HG03060 (cell line): ENCODE measurements around the gene POLG.

Experiments used
- ATAC-seq: cut with Tn5 transposase; IDR thresholded peaks from one replicate; pipeline ENCODE4 v1.9.1; 2021; ENCODE audit warnings: low read depth, moderate number of reproducible peaks; ENCODE audit not compliant: unreplicated experiment

The POLG gene

DNA sequence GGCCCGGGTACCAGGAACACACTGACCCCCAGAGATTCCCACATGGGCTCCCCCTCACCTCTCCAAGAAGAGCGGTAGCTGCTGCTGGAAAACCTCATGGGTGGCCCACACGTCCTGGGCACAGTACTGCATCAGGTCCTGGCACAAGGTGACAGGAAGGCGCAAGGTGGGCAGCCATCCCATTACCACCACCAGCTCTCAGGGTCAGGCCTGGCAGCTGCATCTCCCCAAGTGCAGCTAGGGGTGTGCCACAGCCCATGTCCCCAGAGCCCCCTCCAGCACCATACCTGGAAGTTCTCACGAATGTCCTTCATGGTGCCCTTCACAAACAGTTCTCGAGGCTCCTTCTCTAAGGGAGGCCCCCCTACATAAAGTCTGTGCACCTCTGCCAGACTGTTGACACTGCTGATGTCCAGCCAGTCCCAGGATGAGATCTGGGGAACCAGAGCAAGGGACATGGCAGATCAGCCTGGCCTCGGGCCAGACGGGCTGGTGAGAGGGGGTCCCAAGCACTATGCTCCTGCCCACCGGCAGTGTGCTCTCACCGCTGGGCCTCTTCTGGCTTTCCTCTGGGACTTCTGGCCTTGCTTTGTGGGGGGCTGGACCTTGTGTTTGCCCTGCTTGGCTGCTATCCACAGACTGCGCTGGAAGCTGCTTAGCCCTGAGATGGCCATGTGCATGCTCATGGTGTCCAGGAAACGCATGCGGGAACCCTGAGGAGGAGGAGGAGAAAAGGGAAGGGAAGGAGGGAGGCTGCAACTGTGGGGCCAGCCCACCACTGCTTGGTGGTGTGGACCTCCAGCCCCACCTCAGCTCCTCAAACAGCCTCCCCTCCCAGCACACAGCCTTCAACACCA lies 6.0 kb downstream of the POLG start:
- ATAC-seq, result no peak

- ATAC-seq, result no peak
Observed at GRCh38 chr15:89327113-89327512, 7.5 kb downstream of the POLG start.

DNA sequence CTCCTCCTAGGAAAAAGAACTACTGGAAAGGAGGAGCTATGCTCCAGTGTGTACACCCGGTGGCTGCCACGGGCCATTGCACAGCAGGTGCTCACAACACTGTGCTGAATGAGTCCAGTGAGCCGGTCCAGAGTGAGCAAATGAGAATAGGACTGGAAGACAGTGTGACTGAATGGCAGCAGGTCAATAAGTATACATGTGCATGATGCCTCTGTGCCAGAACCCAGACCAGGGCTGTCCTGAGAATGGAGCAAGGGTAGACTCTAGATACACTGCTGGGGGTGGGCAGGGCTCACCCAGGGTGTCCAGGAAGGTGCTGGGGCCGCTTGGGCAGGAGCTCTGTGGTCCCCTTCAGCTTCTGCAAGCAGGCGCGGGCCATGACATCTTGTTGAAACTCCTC lies 8.3 kb downstream of the POLG start:
- no peak for ATAC-seq

DNA sequence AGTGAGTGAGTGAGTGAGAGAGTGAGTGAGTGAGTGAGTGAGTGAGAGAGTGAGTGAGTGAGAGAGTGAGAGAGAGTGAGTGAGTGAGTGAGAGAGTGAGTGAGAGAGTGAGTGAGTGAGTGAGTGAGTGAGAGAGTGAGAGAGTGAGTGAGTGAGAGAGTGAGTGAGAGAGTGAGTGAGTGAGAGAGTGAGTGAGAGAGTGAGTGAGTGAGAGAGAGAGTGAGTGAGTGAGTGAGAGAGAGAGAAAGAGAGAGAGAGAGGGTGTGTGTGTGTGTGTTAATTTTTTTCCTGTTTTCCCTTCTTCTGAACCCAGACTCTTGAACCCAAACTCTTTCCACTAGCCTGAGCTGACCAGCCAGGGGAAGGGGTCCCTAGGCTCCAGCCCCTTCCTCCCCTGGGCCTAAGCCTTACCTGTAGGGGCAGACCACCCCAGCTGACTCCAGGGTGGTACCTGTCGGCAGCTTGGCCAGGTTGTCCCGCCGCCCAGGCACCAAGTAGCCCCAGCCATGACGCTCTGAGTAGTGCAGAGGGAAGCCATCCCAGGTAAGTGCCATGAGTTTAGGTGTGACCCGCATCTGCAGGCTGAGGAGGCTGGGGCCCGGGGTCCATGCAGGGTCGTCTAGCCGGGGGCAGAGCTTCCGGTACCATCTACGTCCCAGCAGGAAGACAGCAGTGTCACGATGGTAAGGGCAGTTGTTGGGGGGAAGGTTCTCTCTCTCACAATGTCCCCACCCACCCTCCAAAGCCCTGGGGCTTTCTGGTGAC lies 9.4 kb downstream of the POLG start:
- no peak for ATAC-seq

GRCh38 chr15:89323825-89324224 lies 10.8 kb downstream of the POLG start:
- ATAC-seq, result no peak

DNA sequence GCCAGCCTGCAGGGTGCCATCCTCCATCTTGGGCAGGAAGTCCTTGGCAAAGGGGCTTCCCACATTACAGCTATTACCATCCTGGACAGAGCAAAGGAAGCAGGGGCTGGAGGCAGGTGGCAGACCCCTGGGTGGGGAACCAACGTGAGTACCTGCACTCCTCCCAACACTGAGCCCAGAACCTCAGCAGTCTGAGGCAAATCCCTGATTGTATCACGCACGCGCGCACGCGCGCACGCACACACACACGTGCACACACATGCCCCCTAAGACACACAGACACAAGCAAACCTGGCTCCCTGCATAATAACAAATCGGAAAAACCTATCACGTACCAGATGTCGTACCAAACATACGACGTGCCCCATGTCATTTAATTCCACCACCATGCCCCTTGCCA lies 11.8 kb downstream of the POLG start:
- no peak for ATAC-seq

DNA sequence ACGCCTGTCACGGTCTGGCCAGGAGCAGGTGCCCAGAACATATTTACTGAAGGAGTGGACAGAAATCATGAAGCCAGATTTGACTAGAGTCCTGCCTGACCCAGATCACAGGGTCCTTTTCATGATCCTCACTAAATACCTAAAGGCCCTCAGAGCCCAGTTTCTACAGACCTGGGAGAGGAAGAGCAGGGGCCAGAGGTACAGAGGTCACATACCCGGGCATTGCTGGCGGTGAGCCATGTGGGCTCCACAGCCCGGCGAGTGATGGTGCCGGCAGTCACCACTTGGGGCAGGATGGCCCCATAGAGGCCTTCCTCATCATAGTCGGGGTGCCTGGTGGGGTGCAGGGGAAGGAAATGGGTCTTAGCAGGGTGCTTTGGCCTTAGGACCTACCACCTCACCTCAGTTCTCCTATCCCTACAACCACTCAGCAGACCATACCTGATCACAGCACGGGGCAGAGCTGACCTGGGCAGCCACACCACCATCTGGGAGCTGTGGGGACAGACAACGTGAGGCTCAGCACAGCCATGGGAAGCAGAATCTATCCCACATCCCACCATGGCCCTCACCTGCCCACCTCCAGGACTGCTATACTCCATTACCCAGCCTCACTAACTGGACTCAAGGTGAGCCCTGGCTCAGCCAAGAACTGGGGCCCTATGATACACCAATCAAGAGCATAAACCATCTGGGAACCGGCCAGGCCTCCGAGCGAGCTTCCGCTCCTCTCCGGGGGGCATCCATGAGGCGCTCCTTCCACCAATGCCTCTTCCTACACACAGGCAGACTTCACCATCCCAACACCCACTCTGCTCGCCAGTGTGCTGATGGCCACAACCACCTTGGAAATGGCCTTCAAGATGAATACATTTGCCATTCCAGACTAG lies 12.9 kb downstream of the POLG start:
- ATAC-seq, result no peak

GRCh38 chr15:89320200-89320599 lies 14.4 kb downstream of the POLG start:
- ATAC-seq, result no peak

DNA sequence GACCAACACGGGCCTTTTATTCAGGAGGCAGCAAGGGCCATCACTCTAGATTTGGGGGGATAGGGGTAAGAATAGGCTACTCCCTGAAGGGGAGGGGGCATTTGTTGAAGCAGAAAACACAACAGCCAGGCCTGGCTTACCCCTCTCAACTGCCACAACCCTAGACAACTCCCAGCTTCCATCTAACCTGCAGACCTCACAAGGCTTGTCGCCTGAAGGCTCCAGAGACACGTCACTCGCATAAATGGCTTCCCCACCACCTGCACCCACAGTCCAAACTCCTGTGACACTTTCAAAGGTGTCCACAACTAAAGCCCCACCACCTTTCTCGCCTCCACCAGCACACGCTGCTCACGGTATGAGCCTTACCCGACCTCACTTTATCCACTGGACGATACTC lies 14.9 kb downstream of the POLG start:
- ATAC-seq, result no peak

DNA sequence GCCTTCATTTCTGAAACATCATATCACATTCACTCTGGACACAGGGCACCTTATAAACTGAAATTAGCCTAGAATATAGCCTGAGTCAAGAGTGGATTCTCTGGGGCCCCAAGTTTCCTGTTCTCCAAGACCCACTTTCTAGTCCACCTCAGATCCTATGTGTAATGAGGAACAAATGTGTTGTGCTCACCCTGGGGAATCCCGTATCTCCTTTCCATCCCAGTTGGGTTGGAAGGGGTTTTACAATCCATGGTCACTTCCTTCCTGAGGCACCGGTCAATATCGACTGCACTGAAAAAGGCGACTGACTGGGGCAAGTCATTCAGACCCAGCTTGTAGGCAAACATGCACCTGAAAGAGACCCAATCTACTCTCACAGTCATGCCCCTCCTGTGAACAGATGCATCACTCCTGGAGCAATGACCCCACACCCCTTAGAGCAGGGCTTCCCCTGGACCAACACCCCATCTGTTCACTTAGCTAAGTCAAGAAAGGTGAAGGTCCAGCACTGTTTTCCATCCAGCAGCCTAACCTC lies 17.4 kb downstream of the POLG start:
- no peak for ATAC-seq

GRCh38 chr15:89316504-89316903 lies 18.1 kb downstream of the POLG start:
- ATAC-seq, result no peak

DNA sequence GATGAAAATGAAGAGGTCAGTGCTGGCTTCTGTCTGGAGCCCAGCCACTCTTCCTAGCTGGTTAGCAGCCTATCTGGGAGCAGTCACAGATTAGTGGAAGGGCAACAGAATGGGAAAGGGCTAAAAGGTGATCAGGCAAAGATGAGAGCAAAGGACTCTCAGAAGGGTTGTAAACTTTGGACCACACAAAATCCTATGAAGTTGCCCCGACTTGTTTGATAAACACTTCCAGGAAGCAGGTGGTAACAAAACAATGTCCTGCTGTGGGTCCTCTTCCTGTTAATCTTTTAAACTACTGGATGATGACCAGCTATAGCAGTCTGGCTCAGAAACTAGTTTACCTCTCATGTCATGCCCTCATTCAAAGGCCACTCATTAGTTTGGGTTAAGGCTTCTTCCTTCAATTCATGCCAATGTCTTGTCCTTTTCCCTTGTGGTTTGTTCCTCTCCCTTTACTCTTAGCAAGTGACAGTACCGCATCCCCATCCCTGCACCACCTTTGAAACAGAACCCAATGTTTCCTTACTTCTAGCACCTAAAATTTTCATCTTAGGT lies 19.2 kb downstream of the POLG start:
- no peak for ATAC-seq

DNA sequence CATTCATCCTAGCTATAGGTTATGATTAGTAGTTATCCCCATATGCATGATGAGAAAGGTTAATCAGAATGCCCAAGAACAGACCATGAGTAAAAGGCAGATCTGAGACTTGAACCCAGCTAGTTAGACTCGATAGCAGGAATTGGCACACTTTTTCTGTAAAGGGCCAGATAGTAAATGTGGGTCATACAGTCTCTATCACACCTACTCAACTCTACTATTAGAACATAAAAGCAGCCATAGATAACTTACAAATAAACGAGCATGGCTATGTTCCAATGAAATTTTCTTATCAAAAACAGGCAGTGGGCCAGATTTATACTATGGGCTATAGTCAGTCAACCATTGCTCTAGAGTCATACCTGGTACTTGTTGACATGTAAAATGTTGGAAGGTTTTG lies 24.6 kb downstream of the POLG start:
- ATAC-seq, result no peak

GRCh38 chr15:89308236-89308635 lies 26.4 kb downstream of the POLG start:
- ATAC-seq, result no peak

GRCh38 chr15:89307791-89308190 lies 26.8 kb downstream of the POLG start:
- no peak for ATAC-seq

DNA sequence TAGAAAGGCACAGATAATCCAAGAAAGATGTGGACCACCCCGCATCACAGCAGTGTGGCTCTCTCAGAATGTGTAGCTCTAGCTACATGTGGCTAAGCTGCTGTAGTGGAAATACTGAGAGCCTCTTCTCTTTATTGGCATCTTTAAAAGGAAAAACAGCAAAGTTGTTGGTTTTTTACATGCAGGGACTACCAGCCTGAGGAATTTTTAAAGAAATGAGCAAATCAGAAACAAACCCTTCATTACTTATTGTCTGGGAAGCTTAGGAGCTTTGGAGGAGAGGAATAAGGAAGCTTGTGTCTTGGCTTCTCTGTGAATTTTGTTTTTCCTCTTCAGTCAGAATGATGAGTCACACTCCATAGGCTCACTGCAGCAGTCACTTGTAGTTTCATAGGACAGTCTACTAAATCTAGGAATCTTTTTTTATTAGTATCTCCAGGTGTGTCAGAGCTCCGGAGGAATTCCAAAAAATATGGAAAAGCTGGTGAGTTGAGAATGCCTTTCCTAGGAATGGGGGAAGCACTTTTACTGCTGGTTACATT lies 27.5 kb downstream of the POLG start:
- no peak for ATAC-seq

DNA sequence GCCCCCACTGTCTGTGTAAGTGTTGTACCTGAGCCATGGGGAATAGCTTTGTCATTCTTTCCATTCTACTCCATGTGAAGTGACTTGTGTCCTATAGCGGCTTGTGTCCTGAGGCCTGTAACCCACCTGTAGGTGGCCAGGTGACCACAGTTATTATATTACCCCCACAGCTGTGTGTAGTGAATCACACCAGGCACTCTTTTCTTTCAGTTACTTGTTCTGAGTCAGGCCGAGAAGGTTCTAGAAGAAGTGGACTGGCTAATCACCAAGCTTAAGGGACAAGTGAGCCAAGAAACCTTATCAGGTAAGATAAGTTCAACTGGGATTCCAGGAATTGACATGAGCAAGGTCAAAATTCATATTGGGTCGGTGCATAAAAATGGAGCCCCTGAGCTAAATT lies 29.2 kb downstream of the POLG start:
- ATAC-seq, result no peak

DNA sequence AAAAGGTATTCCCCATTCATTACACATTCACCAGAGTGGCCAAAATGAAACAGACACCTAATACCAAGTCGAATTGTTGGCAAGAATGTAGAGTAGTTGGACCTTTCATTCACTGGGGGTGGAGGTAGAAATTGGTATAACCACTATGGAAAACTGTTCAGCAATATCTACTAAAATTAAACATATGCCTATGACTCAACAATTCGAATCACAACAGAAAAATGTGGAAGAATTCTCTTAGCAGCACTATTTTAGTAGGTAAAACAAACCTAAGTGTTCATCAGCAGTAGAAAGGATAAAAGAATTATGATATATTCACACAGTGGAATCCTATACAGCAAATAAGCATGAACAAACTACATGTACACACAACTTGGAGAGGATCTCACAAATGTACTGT lies 30.6 kb downstream of the POLG start:
- no peak for ATAC-seq

DNA sequence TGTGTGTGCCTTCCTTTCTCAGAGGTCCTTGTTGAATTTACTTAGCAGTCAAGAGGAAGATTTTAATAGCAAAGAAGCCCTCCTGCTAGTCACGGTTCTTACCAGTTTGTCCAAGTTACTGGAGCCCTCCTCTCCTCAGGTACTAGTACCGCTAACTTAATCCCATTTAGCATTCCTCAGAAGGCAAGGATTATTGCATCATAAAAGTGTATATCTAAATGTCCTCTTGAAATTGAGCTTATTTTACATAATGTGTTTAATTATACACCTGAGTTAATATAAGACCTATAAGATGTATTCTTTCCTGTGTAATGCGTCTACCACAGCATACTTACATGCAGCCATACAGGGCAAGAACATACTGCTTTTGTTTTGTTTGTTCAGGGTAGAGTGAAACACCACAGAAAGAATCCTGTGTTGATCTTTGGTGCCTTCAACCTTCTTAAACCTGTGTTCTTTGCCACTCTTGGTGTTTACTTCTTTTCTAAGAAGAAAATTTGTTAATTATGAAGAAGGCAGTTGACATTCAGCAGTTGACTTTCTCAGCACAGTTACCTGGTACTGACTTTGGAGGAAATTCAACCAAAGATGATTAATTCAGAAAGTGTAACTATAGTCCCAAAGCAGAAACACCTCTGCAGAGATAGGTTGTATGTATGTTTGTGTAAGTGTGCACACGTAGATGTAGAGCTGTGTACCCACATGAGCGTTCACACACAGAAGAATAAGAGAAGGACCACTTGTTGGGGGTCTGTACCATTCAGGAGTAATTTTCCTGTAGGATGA lies 33.1 kb downstream of the POLG start:
- no peak for ATAC-seq
